Putamen (tissue), 1 donor: ENCODE measurements around the gene APOL1.
"Not testable (repeated sequence)": the region's sequence is repeated elsewhere in the genome, so short reads cannot be mapped to it uniquely, and the experiment has no call there.

ENCODE experiments used
- DNase-seq: peaks from one replicate; pipeline ENCODE4 v3.0.0-alpha.2; 2016; ENCODE audit warnings: low spot score

APOL1 gene, protein sequence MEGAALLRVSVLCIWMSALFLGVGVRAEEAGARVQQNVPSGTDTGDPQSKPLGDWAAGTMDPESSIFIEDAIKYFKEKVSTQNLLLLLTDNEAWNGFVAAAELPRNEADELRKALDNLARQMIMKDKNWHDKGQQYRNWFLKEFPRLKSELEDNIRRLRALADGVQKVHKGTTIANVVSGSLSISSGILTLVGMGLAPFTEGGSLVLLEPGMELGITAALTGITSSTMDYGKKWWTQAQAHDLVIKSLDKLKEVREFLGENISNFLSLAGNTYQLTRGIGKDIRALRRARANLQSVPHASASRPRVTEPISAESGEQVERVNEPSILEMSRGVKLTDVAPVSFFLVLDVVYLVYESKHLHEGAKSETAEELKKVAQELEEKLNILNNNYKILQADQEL

GRCh38 chr22:36252754-36253522 lies at the start of gene APOL1:
TSS of gene APOL1 (plus strand) at chr22:36253133. CDS start at chr22:36254956, 1,823 bp downstream.
- no peak for DNase-seq

GRCh38 chr22:36203441-36203840 lies 49.5 kb upstream of the APOL1 start:
- DNase-seq: not testable (repeated sequence)

DNA sequence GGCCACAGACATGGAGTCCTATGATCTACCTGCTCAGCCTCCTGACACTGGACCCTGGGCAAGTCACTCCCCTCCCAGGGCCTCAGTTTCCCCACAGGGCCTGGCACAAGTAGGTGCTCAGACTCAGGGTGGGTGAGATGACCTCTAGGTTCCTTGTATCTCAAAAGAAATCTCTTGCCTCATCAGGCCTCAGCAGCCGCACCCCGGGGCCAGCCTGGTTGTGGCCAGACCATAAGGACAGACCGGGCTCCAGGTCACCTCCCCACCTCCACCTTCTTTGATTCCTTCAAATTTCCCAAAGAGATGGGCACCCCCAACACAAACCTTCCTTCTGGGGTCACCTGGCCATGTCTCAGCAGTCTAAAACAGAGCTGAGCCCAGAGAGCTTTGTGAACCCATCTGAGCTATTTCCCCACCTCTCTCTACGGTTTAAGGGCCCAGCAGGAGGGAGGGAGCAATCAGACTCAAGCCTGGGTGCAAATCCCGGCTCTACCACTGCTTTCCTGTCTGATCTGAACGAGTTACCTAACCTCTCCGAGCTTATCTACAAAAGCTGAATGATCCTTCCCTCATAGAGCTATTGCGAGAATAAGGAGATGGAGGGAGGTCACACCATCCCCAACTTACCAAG lies 48.8 kb upstream of the APOL1 start:
- DNase-seq: no peak

GRCh38 chr22:36204632-36205015 lies 48.3 kb upstream of the APOL1 start:
- DNase-seq: no peak

GRCh38 chr22:36205573-36205972 lies 47.4 kb upstream of the APOL1 start:
- DNase-seq: not testable (repeated sequence)

- DNase-seq: no peak
These were observed 46.7 kb upstream of the APOL1 start for GRCh38 chr22:36206255-36206654.

- no peak for DNase-seq
These were observed 44.7 kb upstream of the APOL1 start for GRCh38 chr22:36208162-36208765.

DNA sequence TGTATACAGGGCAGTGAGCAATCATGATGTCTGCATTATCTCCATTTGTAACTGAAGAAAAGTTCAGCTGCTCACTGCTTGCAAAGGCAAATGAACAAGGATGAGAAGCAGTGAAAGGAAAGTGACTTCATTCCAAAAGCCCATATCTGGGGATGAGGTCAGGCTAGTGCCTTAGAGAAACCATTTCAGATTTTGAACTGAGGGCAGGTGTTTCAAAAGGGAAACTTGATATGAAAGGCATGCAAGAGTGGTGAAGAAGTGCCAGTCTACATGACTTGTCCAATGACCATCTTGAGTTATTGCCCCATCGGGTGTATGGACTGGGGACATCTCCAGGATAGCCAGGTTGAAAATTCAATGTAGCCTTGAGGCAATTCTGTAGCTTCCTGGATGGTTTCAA lies 44.0 kb upstream of the APOL1 start:
- DNase-seq: no peak

DNA sequence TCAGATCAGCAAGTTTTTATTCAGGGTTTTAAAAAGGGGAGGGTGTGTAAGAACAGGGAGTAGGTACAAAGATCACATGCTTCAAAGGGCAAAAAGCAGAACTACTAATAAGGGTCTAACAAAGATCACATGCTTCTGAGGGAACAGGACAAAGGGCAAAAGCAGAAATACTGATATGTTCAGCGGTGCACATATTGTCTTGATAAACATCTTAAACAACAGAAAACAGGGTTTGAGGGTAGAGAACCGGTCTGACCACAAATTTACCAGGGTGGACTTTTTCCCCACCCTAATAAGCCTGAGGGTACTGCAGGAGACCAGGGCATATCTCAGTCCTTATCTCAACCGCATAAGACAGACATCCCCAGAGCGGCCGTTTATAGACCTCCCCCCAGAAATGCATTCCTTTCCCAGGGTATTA lies 43.4 kb upstream of the APOL1 start:
- DNase-seq: not testable (repeated sequence)

DNA sequence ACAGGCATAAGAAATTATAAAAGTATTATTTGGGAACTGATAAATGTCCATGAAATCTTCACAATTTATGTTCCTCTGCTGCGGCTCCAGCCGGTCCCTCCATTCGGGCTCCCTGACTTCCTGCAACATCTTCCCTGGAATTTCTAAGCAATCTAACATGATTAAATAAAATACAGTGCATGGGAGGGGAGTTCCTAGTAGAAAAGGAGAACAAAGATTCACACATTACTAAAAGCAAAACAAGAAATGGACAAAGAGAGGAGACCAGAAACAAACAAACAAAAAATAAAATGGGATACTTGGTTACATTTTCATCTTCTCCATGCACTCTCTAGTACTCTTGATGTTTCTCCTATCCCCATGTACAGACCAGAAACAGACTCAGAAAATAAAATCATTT lies 42.7 kb upstream of the APOL1 start:
- DNase-seq: no peak

GRCh38 chr22:36211237-36211861 lies 41.6 kb upstream of the APOL1 start:
- no peak for DNase-seq

GRCh38 chr22:36212901-36213300 lies 40.0 kb upstream of the APOL1 start:
- DNase-seq: no peak

DNA sequence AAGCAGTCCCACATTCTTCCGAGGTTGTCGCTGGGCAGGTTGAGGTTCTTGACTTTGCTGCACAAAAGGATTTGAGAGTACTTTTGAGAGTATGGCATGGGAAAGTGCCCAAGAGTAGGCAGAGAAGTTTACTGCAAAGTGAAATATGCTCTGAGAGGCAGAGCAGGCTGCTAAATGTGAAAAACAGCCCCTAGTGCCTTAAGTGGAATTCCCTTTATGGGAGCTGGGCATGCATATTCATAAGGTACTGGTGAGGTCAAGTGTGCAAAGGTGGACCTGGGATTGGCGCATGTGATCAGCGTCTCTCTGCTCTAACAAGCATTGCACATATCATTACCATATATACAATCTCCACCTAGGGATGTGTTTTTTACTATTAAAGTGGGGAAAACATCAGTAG lies 39.3 kb upstream of the APOL1 start:
- DNase-seq: no peak

GRCh38 chr22:36215981-36216380 lies 37.0 kb upstream of the APOL1 start:
- DNase-seq: no peak

- DNase-seq: no peak
These were observed 34.2 kb upstream of the APOL1 start for GRCh38 chr22:36218648-36219193.

DNA sequence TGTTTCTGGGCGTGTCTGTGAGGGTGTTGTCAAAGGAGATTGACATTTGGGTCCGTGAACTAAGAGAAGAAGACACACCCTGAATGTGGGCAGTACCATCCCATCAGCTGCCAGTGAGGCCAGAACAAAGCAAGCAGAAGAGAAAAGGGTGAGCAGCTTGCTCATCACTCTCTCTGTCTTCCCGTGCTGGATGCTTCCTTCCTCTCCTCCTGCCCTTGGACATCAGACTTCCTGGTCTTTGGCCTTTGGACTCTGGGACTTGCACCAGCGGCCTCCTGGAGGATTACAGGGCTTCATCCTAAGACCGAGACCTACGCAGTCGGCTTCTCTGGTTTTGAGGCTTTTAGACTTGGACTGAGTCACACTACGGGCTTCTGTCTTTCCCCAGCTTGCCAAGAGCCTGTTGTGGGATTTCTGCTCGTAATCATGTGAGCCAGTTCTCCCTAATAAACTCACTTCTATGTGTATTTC lies 32.4 kb upstream of the APOL1 start:
- DNase-seq: no peak

- DNase-seq: no peak
These were observed 30.9 kb upstream of the APOL1 start for GRCh38 chr22:36221799-36222751.

DNA sequence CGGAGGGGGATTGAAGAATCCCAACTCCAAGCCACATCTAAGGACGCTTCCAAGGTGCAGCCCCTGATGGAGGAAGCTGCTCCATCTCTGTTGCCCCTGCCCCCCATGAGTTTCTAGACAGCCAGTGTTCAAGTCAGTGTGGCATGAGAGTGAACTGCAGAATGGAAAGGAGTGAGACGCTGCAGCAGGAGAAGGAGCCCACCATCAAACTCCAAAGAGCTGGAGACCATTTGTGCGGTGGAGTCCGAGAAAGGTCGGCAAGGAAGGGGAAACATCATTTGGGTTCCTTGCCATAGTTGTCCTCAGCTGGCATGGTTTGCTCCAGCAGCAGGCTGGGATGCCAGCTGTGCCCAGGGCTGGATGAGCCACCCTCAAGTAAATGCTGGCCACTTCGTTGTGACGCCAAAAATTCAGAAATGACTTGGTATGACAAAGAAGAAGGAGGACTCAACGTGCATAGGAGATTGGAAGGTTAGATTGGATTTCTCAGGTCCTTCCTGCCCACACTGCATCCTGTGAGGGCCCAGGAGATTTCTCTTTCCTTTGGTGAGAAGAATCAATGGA lies 30.0 kb upstream of the APOL1 start:
- no peak for DNase-seq

GRCh38 chr22:36223504-36223903 lies 29.4 kb upstream of the APOL1 start:
- DNase-seq: no peak

- DNase-seq: no peak
These were observed 28.7 kb upstream of the APOL1 start for GRCh38 chr22:36224245-36224644.
